ENCODE measurements around the gene GRIA4.

DNA sequence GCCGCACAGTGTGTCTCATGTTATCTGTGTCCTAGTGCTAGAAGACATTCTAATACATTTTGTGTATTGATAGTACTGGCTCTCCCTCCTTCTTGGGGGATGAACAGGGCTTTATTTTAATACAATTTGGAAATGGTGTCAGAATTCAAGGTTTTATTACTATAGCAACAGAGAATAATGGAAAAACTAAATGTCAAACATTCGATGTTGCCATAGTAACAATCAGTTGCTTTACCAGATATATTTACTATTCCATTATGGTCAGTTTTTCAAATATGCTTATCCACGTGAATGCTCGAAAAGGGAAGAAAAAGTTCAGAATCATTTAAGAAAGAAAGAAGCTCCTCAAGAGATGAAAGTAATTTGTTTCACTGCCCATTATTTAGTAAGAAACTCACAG, 420.7 kb downstream of the GRIA4 start:
- TF ChIP-seq SIN3A (IDR thresholded peaks at IDR 0.05; ENCODE audit: borderline replicate concordance, insufficient read depth, low read length) (no peak), POLR2AphosphoS5 (IDR thresholded peaks at IDR 0.05; ENCODE audit: low read depth, low read length) (no peak)

Measured in PFSK-1 (cell line).